ENCODE measurements around the gene CEP250.
"Not testable (repeated sequence)": the region's sequence is repeated elsewhere in the genome, so short reads cannot be mapped to it uniquely, and the experiment has no call there.

The CEP250 gene

DNA sequence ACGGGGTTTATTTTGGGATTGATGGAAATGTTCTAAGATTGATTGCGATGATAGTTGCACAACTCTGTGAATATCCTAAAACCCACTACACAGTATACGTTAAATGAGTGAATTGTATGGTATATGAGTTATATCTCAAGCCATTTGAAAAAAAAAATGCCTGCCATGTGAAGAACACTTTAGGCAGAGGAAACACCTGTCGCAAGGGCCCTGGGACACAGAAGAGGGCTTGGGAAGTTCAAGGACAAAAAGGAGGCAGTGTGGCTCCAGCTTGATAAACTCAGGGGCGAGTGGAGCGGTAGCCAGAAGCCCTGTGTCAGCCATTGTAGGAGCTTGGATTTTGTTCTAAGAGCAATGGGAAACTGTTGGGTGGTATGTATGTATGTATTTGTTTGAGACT is 37.0 kb downstream of the CEP250 start:
- no peak for DNase-seq (ENCODE audit: low spot score)

- DNase-seq (ENCODE audit: low spot score) = no peak
Observed at GRCh38 chr20:35496481-35496880, 41.1 kb downstream of the CEP250 start.

- no peak for DNase-seq (ENCODE audit: low spot score)
Observed at GRCh38 chr20:35497320-35497719, 41.9 kb downstream of the CEP250 start.

DNA sequence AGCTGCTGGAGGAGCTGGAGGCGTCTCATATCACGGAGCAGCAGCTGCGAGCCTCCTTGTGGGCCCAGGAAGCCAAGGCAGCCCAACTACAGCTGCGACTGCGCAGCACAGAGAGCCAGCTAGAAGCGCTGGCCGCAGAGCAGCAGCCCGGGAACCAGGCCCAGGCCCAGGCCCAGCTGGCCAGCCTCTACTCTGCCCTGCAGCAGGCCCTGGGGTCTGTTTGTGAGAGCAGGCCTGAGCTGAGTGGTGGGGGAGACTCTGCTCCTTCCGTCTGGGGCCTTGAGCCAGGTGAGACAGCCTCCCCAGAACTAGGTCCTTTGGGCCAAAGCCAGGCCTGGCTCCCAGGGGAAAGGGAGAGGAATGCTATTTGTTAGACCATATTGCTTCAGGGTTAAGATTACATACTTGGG is 42.4 kb downstream of the CEP250 start:
- peak; percentile 47 for DNase-seq (ENCODE audit: low spot score)

- DNase-seq (ENCODE audit: low spot score) = no peak
Observed at GRCh38 chr20:35499271-35499670, 43.9 kb downstream of the CEP250 start.

DNA sequence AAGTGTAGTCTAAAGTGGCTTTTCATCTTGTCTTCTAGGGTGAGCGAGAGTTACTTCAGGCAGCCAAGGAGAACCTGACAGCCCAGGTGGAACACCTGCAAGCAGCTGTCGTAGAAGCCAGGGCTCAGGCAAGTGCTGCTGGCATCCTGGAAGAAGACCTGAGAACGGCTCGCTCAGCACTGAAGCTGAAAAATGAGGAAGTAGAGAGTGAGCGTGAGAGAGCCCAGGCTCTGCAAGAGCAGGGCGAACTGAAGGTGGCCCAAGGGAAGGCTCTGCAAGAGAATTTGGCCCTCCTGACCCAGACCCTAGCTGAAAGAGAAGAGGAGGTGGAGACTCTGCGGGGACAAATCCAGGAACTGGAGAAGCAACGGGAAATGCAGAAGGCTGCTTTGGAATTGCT is 47.0 kb downstream of the CEP250 start:
- DNase-seq (ENCODE audit: low spot score) = no peak

DNA sequence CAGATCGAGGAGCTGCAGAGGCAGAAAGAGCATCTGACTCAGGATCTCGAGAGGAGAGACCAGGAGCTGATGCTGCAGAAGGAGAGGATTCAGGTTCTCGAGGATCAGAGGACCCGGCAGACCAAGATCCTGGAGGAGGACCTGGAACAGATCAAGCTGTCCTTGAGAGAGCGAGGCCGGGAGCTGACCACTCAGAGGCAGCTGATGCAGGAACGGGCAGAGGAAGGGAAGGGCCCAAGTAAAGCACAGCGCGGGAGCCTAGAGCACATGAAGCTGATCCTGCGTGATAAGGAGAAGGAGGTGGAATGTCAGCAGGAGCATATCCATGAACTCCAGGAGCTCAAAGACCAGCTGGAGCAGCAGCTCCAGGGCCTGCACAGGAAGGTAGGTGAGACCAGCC is 47.9 kb downstream of the CEP250 start:
- DNase-seq (ENCODE audit: low spot score) = no peak

DNA sequence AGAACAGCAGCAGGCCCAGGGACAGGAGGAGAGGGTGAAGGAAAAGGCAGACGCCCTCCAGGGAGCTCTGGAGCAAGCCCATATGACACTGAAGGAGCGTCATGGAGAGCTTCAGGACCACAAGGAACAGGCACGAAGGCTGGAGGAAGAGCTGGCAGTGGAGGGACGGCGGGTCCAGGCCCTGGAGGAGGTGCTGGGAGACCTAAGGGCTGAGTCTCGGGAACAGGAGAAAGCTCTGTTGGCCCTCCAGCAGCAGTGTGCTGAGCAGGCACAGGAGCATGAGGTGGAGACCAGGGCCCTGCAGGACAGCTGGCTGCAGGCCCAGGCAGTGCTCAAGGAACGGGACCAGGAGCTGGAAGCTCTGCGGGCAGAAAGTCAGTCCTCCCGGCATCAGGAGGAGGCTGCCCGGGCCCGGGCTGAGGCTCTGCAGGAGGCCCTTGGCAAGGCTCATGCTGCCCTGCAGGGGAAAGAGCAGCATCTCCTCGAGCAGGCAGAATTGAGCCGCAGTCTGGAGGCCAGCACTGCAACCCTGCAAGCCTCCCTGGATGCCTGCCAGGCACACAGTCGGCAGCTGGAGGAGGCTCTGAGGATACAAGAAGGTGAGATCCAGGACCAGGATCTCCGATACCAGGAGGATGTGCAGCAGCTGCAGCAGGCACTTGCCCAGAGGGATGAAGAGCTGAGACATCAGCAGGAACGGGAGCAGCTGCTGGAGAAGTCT is 48.6 kb downstream of the CEP250 start:
- DNase-seq (ENCODE audit: low spot score) = no peak

GRCh38 chr20:35504751-35505150 is 49.4 kb downstream of the CEP250 start:
- no peak for DNase-seq (ENCODE audit: low spot score)

DNA sequence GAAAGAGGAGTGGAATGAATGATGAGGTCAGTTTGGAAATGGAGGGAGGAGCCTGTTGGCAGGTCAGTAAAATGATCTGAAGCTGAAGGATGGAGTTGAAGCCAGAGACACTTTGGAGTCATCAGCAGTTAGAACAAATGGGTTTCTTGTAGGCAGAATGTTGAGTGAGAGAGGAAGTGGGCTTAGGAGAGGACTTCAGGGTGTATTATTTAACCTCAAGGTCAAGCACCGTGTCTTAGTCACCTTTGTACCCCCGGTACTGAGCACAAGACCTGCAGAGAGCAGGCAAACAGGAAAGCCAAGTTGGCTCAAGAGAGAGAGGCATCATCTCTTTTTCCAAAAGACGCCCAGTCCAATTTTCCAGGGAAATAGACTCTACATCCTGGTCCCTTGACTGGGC is 50.8 kb downstream of the CEP250 start:
- DNase-seq (ENCODE audit: low spot score) = no peak

DNA sequence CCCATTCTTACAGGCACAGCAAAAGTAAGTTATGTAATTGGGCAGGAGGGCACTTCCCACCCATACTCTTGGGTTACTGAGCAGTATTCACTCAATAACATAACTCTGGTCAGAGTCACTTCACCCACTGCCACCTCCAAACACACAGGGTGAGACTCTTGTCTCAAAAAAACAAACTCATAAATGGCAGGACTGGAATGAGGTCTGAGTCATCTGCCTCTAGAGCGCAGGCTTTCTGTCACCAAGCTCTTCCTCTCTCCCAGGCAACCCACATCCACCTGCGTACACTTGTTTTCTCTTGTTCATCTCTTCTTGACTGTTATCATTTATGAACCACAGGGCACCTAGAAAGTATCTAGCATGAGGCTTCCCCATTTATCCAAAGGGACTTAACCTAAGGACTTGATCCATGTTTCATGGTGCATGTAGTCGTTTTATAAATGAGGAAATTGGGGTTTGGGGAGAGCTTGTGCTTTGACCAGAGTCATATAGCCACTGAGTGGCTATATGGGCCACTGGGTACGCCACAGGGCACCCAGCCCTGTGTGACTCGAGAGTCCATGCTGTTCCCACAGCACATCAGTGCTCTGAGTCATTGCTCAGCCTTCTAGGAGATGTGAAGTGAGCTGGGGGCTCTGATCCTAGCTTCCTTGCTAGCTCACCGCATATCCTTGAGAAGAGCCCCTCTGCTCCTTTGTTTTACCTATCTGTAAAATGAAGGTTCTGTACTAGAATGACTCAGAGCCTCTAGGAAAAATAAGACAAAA is 51.7 kb downstream of the CEP250 start:
- no peak for DNase-seq (ENCODE audit: low spot score)

DNA sequence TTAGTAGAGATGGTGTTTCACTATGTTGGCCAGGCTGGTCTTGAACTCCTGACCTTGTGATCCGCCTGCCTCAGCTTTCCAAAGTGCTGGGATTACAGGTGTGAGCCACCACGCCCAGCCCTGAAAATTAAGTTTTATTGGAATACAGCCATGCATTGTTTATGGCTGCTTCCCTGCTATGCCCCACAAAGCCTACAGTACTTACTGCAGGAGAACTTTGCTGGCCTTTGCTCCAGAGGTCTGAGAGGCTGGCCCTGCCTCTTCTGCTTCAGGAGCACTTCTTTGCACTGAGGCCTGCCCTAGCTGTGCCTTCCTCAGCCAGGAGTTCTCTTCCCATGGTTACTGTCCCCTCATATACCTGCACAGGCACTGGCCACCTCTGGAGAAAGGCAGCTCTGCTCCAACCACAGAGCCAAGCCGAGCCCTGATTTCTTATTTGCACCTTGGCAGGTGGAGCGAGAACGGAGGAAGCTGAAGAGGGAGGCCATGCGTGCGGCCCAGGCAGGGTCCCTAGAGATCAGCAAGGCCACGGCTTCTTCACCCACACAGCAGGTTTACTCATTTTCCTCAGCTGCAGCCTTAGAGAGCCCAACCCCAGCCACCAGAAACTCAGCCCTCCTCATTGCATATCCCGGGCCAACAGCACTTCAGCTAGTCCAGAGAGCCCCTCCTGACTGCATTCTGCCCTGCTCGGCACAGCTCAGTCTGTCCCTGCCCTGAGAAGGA is 53.3 kb downstream of the CEP250 start:
- DNase-seq (ENCODE audit: low spot score) = no peak

- no peak for DNase-seq (ENCODE audit: low spot score)
Observed at GRCh38 chr20:35510951-35511735, 55.7 kb downstream of the CEP250 start.

GRCh38 chr20:35511814-35512420 is 56.5 kb downstream of the CEP250 start:
- peak; percentile 36 for DNase-seq (ENCODE audit: low spot score)

DNA sequence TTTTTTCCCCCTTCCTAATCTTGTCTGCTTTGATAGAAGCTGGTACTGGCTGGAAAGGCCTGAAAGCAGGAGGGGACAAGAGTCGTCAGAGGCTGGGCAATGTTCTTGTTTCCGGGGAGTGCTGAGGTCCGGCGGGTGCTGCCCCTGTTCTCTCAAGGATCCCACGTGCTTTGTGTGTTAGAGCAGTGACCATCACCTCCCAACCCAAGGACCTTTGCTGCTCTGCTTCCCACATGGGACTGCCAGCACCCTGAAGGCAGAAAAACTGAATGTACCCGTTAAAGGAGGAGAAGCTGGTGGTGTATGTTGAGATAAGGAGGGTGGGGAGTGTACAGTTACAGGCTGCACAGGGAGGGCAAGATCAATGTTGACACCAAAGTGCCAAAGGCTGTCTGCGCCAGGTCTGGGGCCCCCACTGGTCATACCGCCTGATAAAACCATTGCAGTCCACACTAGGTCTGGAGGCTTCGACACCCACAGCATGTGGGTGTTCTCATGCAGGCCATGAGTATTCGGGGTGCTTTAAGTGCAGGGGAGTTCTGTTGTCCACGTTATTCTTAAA is 59.1 kb downstream of the CEP250 start:
- no peak for DNase-seq (ENCODE audit: low spot score)

GRCh38 chr20:35515341-35515740 is 59.9 kb downstream of the CEP250 start:
- DNase-seq (ENCODE audit: low spot score) = no peak

GRCh38 chr20:35515949-35516645 is 60.7 kb downstream of the CEP250 start:
- DNase-seq (ENCODE audit: low spot score) = peak; percentile 84

DNA sequence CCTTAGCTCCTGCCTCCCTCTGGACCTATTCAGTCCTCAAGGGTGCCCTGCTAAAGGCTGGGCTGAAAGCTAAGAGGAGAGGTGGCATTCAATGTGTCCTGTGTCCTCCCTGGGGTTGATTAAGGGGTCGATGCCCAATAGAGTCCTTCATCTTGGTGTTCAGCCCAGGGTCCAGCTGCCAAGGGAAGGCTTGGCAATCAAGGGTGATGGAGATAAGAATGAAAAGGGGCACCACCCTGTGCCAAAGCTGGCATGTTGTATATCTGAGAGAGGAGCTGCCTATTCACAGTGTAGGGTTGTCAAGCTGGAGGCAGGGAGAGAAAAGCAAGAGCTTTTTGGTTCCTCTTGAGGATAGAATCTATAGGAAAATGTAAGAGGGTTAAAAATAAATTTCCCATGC is 61.7 kb downstream of the CEP250 start:
- no peak for DNase-seq (ENCODE audit: low spot score)

DNA sequence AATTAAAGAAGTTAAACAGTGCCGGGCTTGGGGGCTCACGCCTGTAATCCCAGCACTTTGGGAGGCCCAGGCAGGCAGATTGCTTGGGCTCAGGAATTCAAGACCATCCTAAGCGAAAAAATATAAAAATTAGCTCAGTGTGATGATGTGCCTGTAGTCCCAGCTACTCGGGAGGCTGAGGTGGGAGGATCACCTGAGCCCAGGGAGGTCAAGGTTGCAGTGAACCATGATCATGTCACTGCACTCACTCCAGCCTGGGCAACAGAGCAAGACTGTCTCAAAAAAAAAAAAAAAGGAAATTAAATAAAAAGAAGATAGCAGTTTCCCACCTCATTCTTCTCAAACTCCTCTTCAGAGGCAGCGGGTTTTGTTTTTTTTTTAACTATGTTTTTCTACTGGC is 62.4 kb downstream of the CEP250 start:
- DNase-seq (ENCODE audit: low spot score) = not testable (repeated sequence)

DNA sequence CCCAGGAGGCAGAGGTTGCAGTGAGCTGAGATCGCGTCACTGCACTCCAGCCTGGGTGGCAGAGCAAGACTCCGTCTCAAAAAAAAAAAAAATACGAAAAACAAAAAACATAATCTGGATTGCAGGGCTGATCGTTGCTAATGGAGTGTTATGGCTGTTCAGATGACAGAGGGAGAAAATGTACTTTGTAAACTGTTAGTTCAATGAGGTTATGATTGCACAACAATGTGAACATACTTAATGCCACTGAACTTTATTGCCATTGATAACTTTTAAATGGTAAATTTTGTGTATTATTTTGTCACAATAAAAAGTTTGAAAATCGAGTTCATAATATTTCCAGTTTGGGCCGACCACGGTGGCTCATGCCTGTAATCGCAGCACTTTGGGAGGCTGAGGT is 63.6 kb downstream of the CEP250 start:
- no peak for DNase-seq (ENCODE audit: low spot score)
